Neural cell (in vitro differentiated cells): ENCODE data around the gene MAGI1. TPM values are rescaled to one million over a fixed set of nuclear protein-coding genes. Genes with fewer than 3 reads are reported as not detected.

ENCODE experiments used
- H2AFZ ChIP-seq: fragments of 200-600, 300-800 bp; sonication (generic), shearing (Covaris generic); 2 replicates; pipeline ENCODE4 v1.6.0; 2014; ENCODE audit warnings: low read depth, mild to moderate bottlenecking, antibody characterized with exemption, low read length, moderate library complexity
- H3F3A ChIP-seq: fragments of 200-600 bp; shearing (Covaris generic); 2 replicates; pipeline ENCODE4 v1.6.1; 2016; ENCODE audit warnings: mild to moderate bottlenecking, moderate library complexity, mixed read lengths, antibody characterized with exemption, low read length; ENCODE audit not compliant: insufficient read depth, poor library complexity, severe bottlenecking
- H3K27ac ChIP-seq: fragments of 200-600, 300-800 bp; sonication (generic), shearing (Covaris generic); 2 replicates; pipeline ENCODE4 v1.5.1; 2014; ENCODE audit warnings: mild to moderate bottlenecking, low read length, moderate library complexity
- H3K27me3 ChIP-seq: fragments of 300-800, 200-600 bp; sonication (generic), shearing (Covaris generic); 2 replicates; pipeline ENCODE4 v1.6.0; 2014; ENCODE audit warnings: mild to moderate bottlenecking, low read depth, low read length, moderate library complexity; ENCODE audit not compliant: insufficient read depth
- H3K36me3 ChIP-seq: fragments of 300-800, 200-600 bp; sonication (generic), shearing (Covaris generic); 2 replicates; pipeline ENCODE4 v1.5.1; 2014; ENCODE audit warnings: mild to moderate bottlenecking, antibody characterized with exemption, low read length, moderate library complexity; ENCODE audit not compliant: insufficient read depth
- H3K4me2 ChIP-seq: fragments of 300-800, 200-600 bp; sonication (generic), shearing (Covaris generic); 2 replicates; pipeline ENCODE4 v1.6.0; 2014; ENCODE audit warnings: mild to moderate bottlenecking, low read length
- H3K4me3 ChIP-seq: fragments of 300-800, 200-600 bp; sonication (generic), shearing (Covaris generic); 2 replicates; pipeline ENCODE4 v1.5.1; 2014; ENCODE audit warnings: mild to moderate bottlenecking, low read length, moderate library complexity
- H3K79me2 ChIP-seq: fragments of 200-600 bp; shearing (Covaris generic); replicated peaks from 2 replicates; pipeline ENCODE4 v1.6.0; 2014; ENCODE audit warnings: mild to moderate bottlenecking, low read length, moderate library complexity; ENCODE audit not compliant: insufficient read depth
- H3K9ac ChIP-seq: fragments of 300-800, 200-600 bp; sonication (generic), shearing (Covaris generic); 2 replicates; pipeline ENCODE4 v1.6.1; 2016; ENCODE audit warnings: mild to moderate bottlenecking, low read length, mixed read lengths
- H3K9me2 ChIP-seq: fragments of 200-600 bp; shearing (Covaris generic); 2 replicates; pipeline ENCODE4 v1.6.1; 2016; ENCODE audit warnings: mild to moderate bottlenecking, low read length, mixed read lengths; ENCODE audit not compliant: insufficient read depth
- H3K9me3 ChIP-seq: fragments of 200-600, 300-800 bp; sonication (generic), shearing (Covaris generic); 2 replicates; pipeline ENCODE4 v1.6.1; 2016; ENCODE audit warnings: mild to moderate bottlenecking, mixed run types, low read length, moderate library complexity, mixed read lengths
- H4K20me1 ChIP-seq: fragments of 200-600 bp; shearing (Covaris generic); 2 replicates; pipeline ENCODE4 v1.6.1; 2016; ENCODE audit warnings: mild to moderate bottlenecking, mixed run types; ENCODE audit not compliant: insufficient read depth
- CTCF ChIP-seq: fragments of 450-650 bp; IDR thresholded peaks from 2 replicates; pipeline ENCODE4 v1.5.1; 2014; ENCODE audit warnings: antibody characterized with exemption, mild to moderate bottlenecking, moderate library complexity; ENCODE audit not compliant: poor library complexity, severe bottlenecking
- EP300 ChIP-seq: fragments of 450-650 bp; conservative IDR thresholded peaks from 2 replicates; pipeline ENCODE4 v1.6.1; 2014; ENCODE audit warnings: antibody characterized with exemption, mild to moderate bottlenecking, moderate library complexity; ENCODE audit not compliant: poor library complexity, severe bottlenecking
- EZH2 ChIP-seq: fragments of 200-600, 300-800 bp; shearing (Covaris generic), sonication (generic); IDR thresholded peaks from 2 replicates; pipeline ENCODE4 v1.6.1; 2014; ENCODE audit warnings: antibody characterized with exemption, low read length, borderline replicate concordance, mild to moderate bottlenecking; ENCODE audit not compliant: insufficient read depth, poor library complexity, severe bottlenecking
- MXI1 ChIP-seq: fragments of 450-650 bp; conservative IDR thresholded peaks from 2 replicates; pipeline ENCODE4 v1.6.1; 2014; ENCODE audit warnings: antibody characterized with exemption, mild to moderate bottlenecking; ENCODE audit not compliant: poor library complexity, severe bottlenecking
- POLR2AphosphoS5 ChIP-seq: IDR thresholded peaks from 2 replicates; pipeline ENCODE4 v1.6.1; 2012
- RAD21 ChIP-seq: fragments of 450-650 bp; conservative IDR thresholded peaks from 2 replicates; pipeline ENCODE4 v1.6.1; 2014; ENCODE audit warnings: antibody characterized with exemption, mild to moderate bottlenecking, moderate library complexity
- SMC3 ChIP-seq: fragments of 450-650 bp; conservative IDR thresholded peaks from 2 replicates; pipeline ENCODE4 v1.6.1; 2014; ENCODE audit warnings: antibody characterized with exemption, mild to moderate bottlenecking, moderate library complexity; ENCODE audit not compliant: poor library complexity
- TAF1 ChIP-seq: IDR thresholded peaks from 2 replicates; pipeline ENCODE4 v1.6.1; 2012; ENCODE audit warnings: low read depth
- polyA plus RNA-seq: library from polyadenylated mRNA; depleted of rRNA; stranded (reverse); fragments of >200 nt; gene quantifications from 2 replicates; pipeline ENCODE4 v1.2.3, GENCODE V29; 2014
- TF ChIP-seq, protein P1 (sequence below): IDR thresholded peaks from 2 replicates; pipeline ENCODE4 v1.6.1; 2012; ENCODE audit warnings: borderline replicate concordance

Gene MAGI1
- polyA plus RNA-seq, 1 donor from 2014 or later: 44.7 TPM

- H3K79me2 ChIP-seq: no peaks in the 10 kb centered on the region
- H2AFZ ChIP-seq: no peak overlapping the region
- no peaks in the 10 kb centered on the region for H3K36me3 ChIP-seq
- H3K9ac ChIP-seq: no peak overlapping the region
- H3K4me2 ChIP-seq: no peak overlapping the region
- no peaks in the 10 kb centered on the region for H4K20me1 ChIP-seq
- H3K4me3 ChIP-seq: no peak overlapping the region
- no peaks in the 10 kb centered on the region for H3K9me3 ChIP-seq
- TF ChIP-seq SMC3 (no peak), RAD21 (no peak), EZH2 (no peak), MXI1 (no peak), TAF1 (no peak), EP300 (no peak), POLR2AphosphoS5 (no peak), CTCF (no peak)
- TF ChIP-seq, protein P1, sequence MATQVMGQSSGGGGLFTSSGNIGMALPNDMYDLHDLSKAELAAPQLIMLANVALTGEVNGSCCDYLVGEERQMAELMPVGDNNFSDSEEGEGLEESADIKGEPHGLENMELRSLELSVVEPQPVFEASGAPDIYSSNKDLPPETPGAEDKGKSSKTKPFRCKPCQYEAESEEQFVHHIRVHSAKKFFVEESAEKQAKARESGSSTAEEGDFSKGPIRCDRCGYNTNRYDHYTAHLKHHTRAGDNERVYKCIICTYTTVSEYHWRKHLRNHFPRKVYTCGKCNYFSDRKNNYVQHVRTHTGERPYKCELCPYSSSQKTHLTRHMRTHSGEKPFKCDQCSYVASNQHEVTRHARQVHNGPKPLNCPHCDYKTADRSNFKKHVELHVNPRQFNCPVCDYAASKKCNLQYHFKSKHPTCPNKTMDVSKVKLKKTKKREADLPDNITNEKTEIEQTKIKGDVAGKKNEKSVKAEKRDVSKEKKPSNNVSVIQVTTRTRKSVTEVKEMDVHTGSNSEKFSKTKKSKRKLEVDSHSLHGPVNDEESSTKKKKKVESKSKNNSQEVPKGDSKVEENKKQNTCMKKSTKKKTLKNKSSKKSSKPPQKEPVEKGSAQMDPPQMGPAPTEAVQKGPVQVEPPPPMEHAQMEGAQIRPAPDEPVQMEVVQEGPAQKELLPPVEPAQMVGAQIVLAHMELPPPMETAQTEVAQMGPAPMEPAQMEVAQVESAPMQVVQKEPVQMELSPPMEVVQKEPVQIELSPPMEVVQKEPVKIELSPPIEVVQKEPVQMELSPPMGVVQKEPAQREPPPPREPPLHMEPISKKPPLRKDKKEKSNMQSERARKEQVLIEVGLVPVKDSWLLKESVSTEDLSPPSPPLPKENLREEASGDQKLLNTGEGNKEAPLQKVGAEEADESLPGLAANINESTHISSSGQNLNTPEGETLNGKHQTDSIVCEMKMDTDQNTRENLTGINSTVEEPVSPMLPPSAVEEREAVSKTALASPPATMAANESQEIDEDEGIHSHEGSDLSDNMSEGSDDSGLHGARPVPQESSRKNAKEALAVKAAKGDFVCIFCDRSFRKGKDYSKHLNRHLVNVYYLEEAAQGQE: no peak
- no peaks in the 10 kb centered on the region for H3K27me3 ChIP-seq
- H3K9me2 ChIP-seq: no peaks in the 10 kb centered on the region
- no peaks in the 10 kb centered on the region for H3F3A ChIP-seq
- H3K27ac ChIP-seq: no peak overlapping the region
Observed at GRCh38 chr3:65625305-65625704, 413.4 kb downstream of the MAGI1 start.

DNA sequence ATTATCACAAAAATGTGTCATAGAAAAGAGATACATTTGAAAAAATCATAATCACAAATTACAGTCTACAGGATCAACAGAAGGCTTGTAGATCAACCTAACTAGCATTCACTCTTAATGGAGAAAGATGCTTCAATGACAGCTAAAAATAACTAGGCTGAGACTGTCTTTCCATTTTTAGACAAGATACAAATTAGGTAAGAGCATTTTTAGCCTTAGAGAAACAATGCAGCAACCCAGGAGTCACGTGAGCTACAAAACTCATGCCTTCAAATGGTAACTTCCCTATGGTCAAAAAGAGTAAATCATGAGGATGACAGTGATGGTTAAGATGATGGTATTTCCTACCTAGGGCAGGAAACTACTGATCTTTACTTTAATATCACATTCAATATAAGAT is 415.4 kb downstream of the MAGI1 start:
- no peaks in the 10 kb centered on the region for H3K9me3 ChIP-seq
- H3K9me2 ChIP-seq: no peaks in the 10 kb centered on the region
- H3K79me2 ChIP-seq: no peaks in the 10 kb centered on the region
- no peak overlapping the region for H2AFZ ChIP-seq
- no peak overlapping the region for H3K9ac ChIP-seq
- no peak overlapping the region for H3K4me3 ChIP-seq
- H3K27ac ChIP-seq: no peak overlapping the region
- TF ChIP-seq SMC3 (no peak), EP300 (no peak), EZH2 (no peak), TAF1 (no peak), MXI1 (no peak), POLR2AphosphoS5 (no peak), RAD21 (no peak), CTCF (no peak)
- TF ChIP-seq, protein P1: no peak
- H4K20me1 ChIP-seq: no peaks in the 10 kb centered on the region
- H3K36me3 ChIP-seq: no peaks in the 10 kb centered on the region
- no peaks in the 10 kb centered on the region for H3K27me3 ChIP-seq
- no peaks in the 10 kb centered on the region for H3F3A ChIP-seq
- no peak overlapping the region for H3K4me2 ChIP-seq
